HepG2 (cell line): ENCODE results near the gene TSHB. TPM values are rescaled to one million over a fixed set of nuclear protein-coding genes. Genes with fewer than 3 reads are reported as not detected.

ENCODE experiments used
- ATAC-seq: fragments of 200-7000 bp; cut with Tn5 transposase; 3 replicates; pipeline ENCODE4 v1.9.1; 2020; ENCODE audit warnings: mild to moderate bottlenecking, moderate library complexity
- BruUV-seq: library from RNA; stranded (reverse); fragments of 400-500 nt; replicated peaks from 2 replicates; lab custom pipeline; 2021; lab: Mats Ljungman, UMichigan
- CTCF ChIA-PET: fragments of 300-600 bp; formaldehyde crosslinking; extraction: SDS; loops from one replicate; lab custom pipeline; 2021; ENCODE audit warnings: low total read pairs, inconsistent platforms, low intra/inter-chr PET ratio; lab: Yijun Ruan, JAX
- POLR2A ChIA-PET: fragments of 350-600 bp; sonication (Branson Sonifier 250); formaldehyde crosslinking; loops from one replicate; lab custom pipeline; 2020; ENCODE audit warnings: antibody characterized with exemption, inconsistent platforms; lab: Yijun Ruan, JAX
- DNase-seq: peaks from one replicate; pipeline ENCODE4 v3.0.0-alpha.2; 2015; ENCODE audit warnings: low spot score
- FAIRE-seq: peaks from 3 replicates; lab custom pipeline; 2011; peaks lifted over from hg19 to GRCh38; lab: Jason Lieb, UNC
- H2AFZ ChIP-seq: one replicate; pipeline ENCODE4 v1.6.1; 2011; ENCODE audit warnings: low read length, inconsistent platforms
- H3K27ac ChIP-seq: fragments of 300-600 bp; 3 replicates; pipeline ENCODE4 v1.8.0; 2011; ENCODE audit warnings: mixed run types, mild to moderate bottlenecking, mixed read lengths, low read length, inconsistent platforms; ENCODE audit not compliant: insufficient read depth; ENCODE audit errors: extremely low read length
- H3K27me3 ChIP-seq, 2 experiments: fragments of 200-600 bp in 1 of 2; 2 replicates in 1 of 2; 3 replicates in 1 of 2; pipeline versions ENCODE4 v1.6.0 to v1.8.0; 2011; ENCODE audit warnings: low read length in 2 of 2, mild to moderate bottlenecking in 2 of 2, moderate library complexity in 2 of 2, inconsistent platforms in 1 of 2; ENCODE audit not compliant: insufficient read depth in 2 of 2, control insufficient read depth in 1 of 2
- H3K36me3 ChIP-seq, 2 experiments: fragments of 200-600 bp in 1 of 2; replicated peaks in 1 of 2; 2 replicates in 1 of 2; 3 replicates in 1 of 2; pipeline versions ENCODE4 v1.5.1 to v1.8.0; 2011; ENCODE audit warnings: low read length in 2 of 2, inconsistent platforms in 1 of 2; ENCODE audit not compliant: insufficient read depth in 2 of 2, control insufficient read depth in 1 of 2
- H3K4me1 ChIP-seq: 2 replicates; pipeline ENCODE4 v1.5.1; 2012; ENCODE audit warnings: low read length, inconsistent platforms; ENCODE audit not compliant: insufficient read depth
- H3K4me2 ChIP-seq: 2 replicates; pipeline ENCODE4 v1.6.0; 2011; ENCODE audit warnings: low read depth, low read length, inconsistent platforms
- H3K4me3 ChIP-seq, 3 experiments: fragments of 200-600 bp in 1 of 3; sonication (generic), shearing (Covaris generic) in 1 of 3; replicated peaks in 1 of 3; 2 replicates each; pipeline ENCODE4 v1.5.1; 2011 to 2016; ENCODE audit warnings: low read length in 3 of 3, inconsistent platforms in 2 of 3, low read depth in 2 of 3, mild to moderate bottlenecking in 2 of 3, control low read depth in 1 of 3, mixed read lengths in 1 of 3; ENCODE audit not compliant: insufficient read depth in 1 of 3
- H3K79me2 ChIP-seq: one replicate; pipeline ENCODE4 v1.6.1; 2011; ENCODE audit warnings: low read length, inconsistent platforms; ENCODE audit not compliant: insufficient read depth
- H3K9ac ChIP-seq: 2 replicates; pipeline ENCODE4 v1.6.0; 2011; ENCODE audit warnings: mild to moderate bottlenecking, low read depth, low read length, inconsistent platforms; ENCODE audit not compliant: insufficient read depth
- H3K9me3 ChIP-seq: 2 replicates; pipeline ENCODE4 v1.5.1; 2012; ENCODE audit warnings: mild to moderate bottlenecking, low read length
- H4K20me1 ChIP-seq: 2 replicates; pipeline ENCODE4 v1.6.0; 2011; ENCODE audit warnings: inconsistent platforms, mild to moderate bottlenecking, low read length, moderate library complexity; ENCODE audit not compliant: insufficient read depth
- ATF2 ChIP-seq: sonication (generic); formaldehyde crosslinking; IDR thresholded peaks from 2 replicates; pipeline ENCODE4 v1.4.0; 2020; ENCODE audit warnings: missing genetic modification reagents
- EHMT2 ChIP-seq: fragments of 200-600 bp; sonication (generic); IDR thresholded peaks from 2 replicates; pipeline ENCODE4 v1.7.0; 2017; ENCODE audit warnings: antibody characterized with exemption, low read depth, low read length, borderline replicate concordance
- FOSL2 ChIP-seq: sonication (generic); formaldehyde crosslinking; IDR thresholded peaks from 2 replicates; pipeline ENCODE4 v1.4.0; 2020; ENCODE audit warnings: missing genetic modification reagents
- HDAC1 ChIP-seq: sonication (generic); formaldehyde crosslinking; IDR thresholded peaks from 2 replicates; pipeline ENCODE4 v1.5.1; 2020; ENCODE audit warnings: mild to moderate bottlenecking, missing genetic modification reagents
- HNRNPL ChIP-seq: fragments of 200-400 bp; formaldehyde crosslinking; IDR thresholded peaks from 2 replicates; pipeline ENCODE4 v1.6.1; 2017; ENCODE audit warnings: mild to moderate bottlenecking, low read depth, low read length
- KDM6A ChIP-seq: IDR thresholded peaks from 2 replicates; pipeline ENCODE4 v1.6.1; 2016; ENCODE audit warnings: low read depth
- KLF13 ChIP-seq: sonication (generic); formaldehyde crosslinking; IDR thresholded peaks from 2 replicates; pipeline ENCODE4 v1.4.0; 2020; ENCODE audit warnings: mild to moderate bottlenecking, missing genetic modification reagents
- LRRFIP1 ChIP-seq: sonication (generic); formaldehyde crosslinking; conservative IDR thresholded peaks from 2 replicates; pipeline ENCODE4 v1.4.0; 2020; ENCODE audit warnings: missing genetic modification reagents
- NFE2L2 ChIP-seq: fragments of 150-350 bp; IDR thresholded peaks from 2 replicates; pipeline ENCODE4 v1.6.1; 2014; ENCODE audit warnings: low read length
- NR2F1 ChIP-seq, 2 experiments: fragments of 450-650 bp in 1 of 2; formaldehyde crosslinking in 1 of 2; IDR thresholded peaks; 2 replicates each; pipeline versions ENCODE4 v1.5.0 to v1.6.1; 2016 to 2020; ENCODE audit warnings: mild to moderate bottlenecking in 1 of 2, missing compliant biosample characterization in 1 of 2, missing genetic modification reagents in 1 of 2, moderate library complexity in 1 of 2
- SALL1 ChIP-seq: sonication (generic); formaldehyde crosslinking; IDR thresholded peaks from 2 replicates; pipeline ENCODE4 v1.8.0; 2022; ENCODE audit warnings: mild to moderate bottlenecking, missing genetic modification reagents
- ZBTB1 ChIP-seq: sonication (generic); formaldehyde crosslinking; IDR thresholded peaks from 2 replicates; pipeline ENCODE4 v1.4.0; 2020; ENCODE audit warnings: missing genetic modification reagents, borderline replicate concordance
- ZMAT3 ChIP-seq: sonication (generic); formaldehyde crosslinking; conservative IDR thresholded peaks from 2 replicates; pipeline ENCODE4 v1.7.0; 2021; ENCODE audit warnings: missing genetic modification reagents
- ZMYM2 ChIP-seq: sonication (generic); formaldehyde crosslinking; IDR thresholded peaks from 2 replicates; pipeline ENCODE4 v1.8.0; 2022; ENCODE audit warnings: mild to moderate bottlenecking, missing genetic modification reagents
- ZNF382 ChIP-seq: sonication (generic); formaldehyde crosslinking; IDR thresholded peaks from 2 replicates; pipeline ENCODE4 v1.5.0; 2020; ENCODE audit warnings: missing genetic modification reagents, mild to moderate bottlenecking, borderline replicate concordance
- ZNF589 ChIP-seq: sonication (generic); formaldehyde crosslinking; conservative IDR thresholded peaks from 2 replicates; pipeline ENCODE4 v1.8.0; 2022; ENCODE audit warnings: mild to moderate bottlenecking, moderate library complexity, missing genetic modification reagents
- ZNF816 ChIP-seq: sonication (generic); formaldehyde crosslinking; IDR thresholded peaks from 2 replicates; pipeline ENCODE4 v1.8.0; 2022; ENCODE audit warnings: missing genetic modification reagents, mild to moderate bottlenecking, borderline replicate concordance
- WGBS: methylation state at CpG from one replicate; pipeline ENCODE4 v1.1.6; 2017; ENCODE audit warnings: low lambda C conversion rate; 5-methylcytosine and 5-hydroxymethylcytosine counted together
- in situ Hi-C: cut with HindIII; loops from 2 replicates; pipeline ENCODE4 v1.10.0; 2017; ENCODE audit warnings: low pct_unique_long_range_greater_than_20kb; ENCODE audit not compliant: extremely low pct_ligation_motif_present
- intact Hi-C: fragments of 100-400 bp; cut with micrococcal nuclease; formaldehyde crosslinking; loops from one replicate; pipeline ENCODE4 v1.10.0; 2022; ENCODE audit not compliant: unreplicated experiment
- polyA plus RNA-seq, 8 experiments: library from polyadenylated mRNA; depleted of rRNA in 3 of 8; stranded (reverse) in 7 of 8; unstranded in 1 of 8; fragments of >200 nt; fragmentation: Illumina TruSeq in 4 of 8; extraction: Trizol in 4 of 8; gene quantifications; 2 replicates each; pipeline versions ENCODE4 v1.2.1 to v1.2.3, GENCODE V29; 2011 to 2016; ENCODE audit warnings: low read depth in 4 of 8, missing spikeins in 1 of 8, mixed read lengths in 1 of 8; ENCODE audit not compliant: insufficient read depth in 1 of 8
- total RNA-seq, 5 experiments: library from RNA; depleted of rRNA; stranded (reverse); fragments of >200 nt; fragmentation: Illumina TruSeq; extraction: Trizol; gene quantifications; 2 replicates each; pipeline ENCODE4 v1.2.3, GENCODE V29; 2016; ENCODE audit warnings: low read depth in 1 of 5
- TF ChIP-seq, protein P1 (sequence below): sonication (generic); formaldehyde crosslinking; IDR thresholded peaks from 2 replicates; pipeline ENCODE4 v1.4.0; 2020; ENCODE audit warnings: missing genetic modification reagents
- TF ChIP-seq, protein P2 (sequence below): IDR thresholded peaks from 2 replicates; pipeline ENCODE4 v1.6.1; 2016; ENCODE audit warnings: missing compliant biosample characterization, missing genetic modification reagents, borderline replicate concordance

TSHB gene
- total and polyA plus RNA-seq, 2 of the 13 experiments (the other 11 are each of a cell fraction or from before 2014, with no cell fraction given) = not detected

GRCh38 chr1:115063228-115063901, 33.7 kb downstream of the TSHB start:
- H4K20me1 ChIP-seq = no peaks in the 10 kb centered on the region
- H3K9me3 ChIP-seq = no peaks in the 10 kb centered on the region
- H3K27me3 ChIP-seq = peaks cover 0 to 2% of the 10 kb centered on the region in 2 experiments; a peak in 1 of 5 replicates
- H3K9ac ChIP-seq = no peak overlapping the region
- DNase-seq (no peak), FAIRE-seq (no peak), ATAC-seq (no peak)
- TF ChIP-seq NR2F1 (CRISPR knock-in tag; IDR thresholded peaks at IDR 0.05) (no peak), ZNF589 (no peak), NFE2L2 (no peak), HNRNPL (no peak), KDM6A (CRISPR knock-in tag) (no peak), ZMAT3 (no peak), ZNF382 (CRISPR knock-in tag) (no peak), ZBTB1 (no peak), HDAC1 (no peak), FOSL2 (no peak), ATF2 (CRISPR knock-in tag) (no peak), ZMYM2 (CRISPR knock-in tag) (no peak), KLF13 (CRISPR knock-in tag) (no peak), LRRFIP1 (CRISPR knock-in tag) (no peak), SALL1 (CRISPR knock-in tag) (no peak), ZNF816 (no peak), EHMT2 (no peak)
- TF ChIP-seq, protein P1, sequence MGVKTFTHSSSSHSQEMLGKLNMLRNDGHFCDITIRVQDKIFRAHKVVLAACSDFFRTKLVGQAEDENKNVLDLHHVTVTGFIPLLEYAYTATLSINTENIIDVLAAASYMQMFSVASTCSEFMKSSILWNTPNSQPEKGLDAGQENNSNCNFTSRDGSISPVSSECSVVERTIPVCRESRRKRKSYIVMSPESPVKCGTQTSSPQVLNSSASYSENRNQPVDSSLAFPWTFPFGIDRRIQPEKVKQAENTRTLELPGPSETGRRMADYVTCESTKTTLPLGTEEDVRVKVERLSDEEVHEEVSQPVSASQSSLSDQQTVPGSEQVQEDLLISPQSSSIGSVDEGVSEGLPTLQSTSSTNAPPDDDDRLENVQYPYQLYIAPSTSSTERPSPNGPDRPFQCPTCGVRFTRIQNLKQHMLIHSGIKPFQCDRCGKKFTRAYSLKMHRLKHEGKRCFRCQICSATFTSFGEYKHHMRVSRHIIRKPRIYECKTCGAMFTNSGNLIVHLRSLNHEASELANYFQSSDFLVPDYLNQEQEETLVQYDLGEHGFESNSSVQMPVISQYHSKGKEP = no peak
- TF ChIP-seq, protein P2, sequence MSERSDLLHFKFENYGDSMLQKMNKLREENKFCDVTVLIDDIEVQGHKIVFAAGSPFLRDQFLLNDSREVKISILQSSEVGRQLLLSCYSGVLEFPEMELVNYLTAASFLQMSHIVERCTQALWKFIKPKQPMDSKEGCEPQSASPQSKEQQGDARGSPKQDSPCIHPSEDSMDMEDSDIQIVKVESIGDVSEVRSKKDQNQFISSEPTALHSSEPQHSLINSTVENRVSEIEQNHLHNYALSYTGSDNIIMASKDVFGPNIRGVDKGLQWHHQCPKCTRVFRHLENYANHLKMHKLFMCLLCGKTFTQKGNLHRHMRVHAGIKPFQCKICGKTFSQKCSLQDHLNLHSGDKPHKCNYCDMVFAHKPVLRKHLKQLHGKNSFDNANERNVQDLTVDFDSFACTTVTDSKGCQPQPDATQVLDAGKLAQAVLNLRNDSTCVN (CRISPR knock-in tag) = no peak
- intact Hi-C loops = no loop called here
- BruUV-seq = no TSS peak
- H3K79me2 ChIP-seq = no peaks in the 10 kb centered on the region
- H3K36me3 ChIP-seq = no peaks in the 10 kb centered on the region
- CTCF ChIA-PET = no interaction called here
- H3K27ac ChIP-seq = no peak overlapping the region
- H3K4me2 ChIP-seq = no peak overlapping the region
- no peak overlapping the region for H2AFZ ChIP-seq
- H3K4me1 ChIP-seq = no peaks in the 10 kb centered on the region
- 38% methylated on average over 7 of the region's 7 CpGs for WGBS
- no peak overlapping the region for H3K4me3 ChIP-seq
- POLR2A ChIA-PET = no interaction called here
- in situ Hi-C loops = no loop called here
